GM12892 (cell line): ENCODE results near the gene ZSCAN32.

ENCODE experiments used
- POLR2AphosphoS5 ChIP-seq: IDR thresholded peaks from 2 replicates; pipeline ENCODE4 v1.6.1; 2011; ENCODE audit warnings: low read depth, low read length, control low read depth
- TAF1 ChIP-seq: IDR thresholded peaks from 2 replicates; pipeline ENCODE4 v1.6.1; 2011; ENCODE audit warnings: low read depth, mild to moderate bottlenecking, control low read depth, low read length, borderline replicate concordance

DNA sequence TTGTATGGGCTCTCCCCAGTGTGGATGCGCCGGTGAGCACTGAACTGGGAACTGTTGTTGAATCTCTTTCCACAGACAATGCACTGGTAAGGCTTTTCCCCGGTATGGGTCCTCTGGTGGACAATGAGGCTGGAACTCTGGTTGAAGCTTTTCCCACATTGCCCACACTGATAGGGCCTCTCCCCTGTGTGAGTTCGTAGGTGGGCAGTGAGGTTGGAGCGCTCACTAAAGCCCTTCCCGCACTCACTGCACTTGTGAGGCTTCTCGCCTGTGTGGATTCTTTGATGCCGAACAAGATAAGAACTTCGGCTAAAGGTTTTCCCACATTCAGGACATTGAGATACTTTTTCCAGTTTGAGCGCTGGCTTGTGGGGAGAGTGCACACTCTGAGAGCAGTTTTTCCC is 17.8 kb downstream of the ZSCAN32 start:
- TF ChIP-seq TAF1 (no peak), POLR2AphosphoS5 (no peak)
